MCF 10A (cell line): ENCODE measurements around the gene KCNIP1. TPM values are rescaled to one million over a fixed set of nuclear protein-coding genes. Genes with fewer than 3 reads are reported as not detected.

ENCODE experiments used
- BruUV-seq: library from RNA; stranded (reverse); fragments of 400-500 nt; replicated peaks from 2 replicates; lab custom pipeline; 2021; lab: Mats Ljungman, UMichigan
- CTCF ChIA-PET: fragments of 300-600 bp; sonication (Branson Sonifier 250); formaldehyde crosslinking; extraction: SDS; loops from one replicate; lab custom pipeline; 2021; ENCODE audit warnings: antibody characterized with exemption, inconsistent platforms; lab: Yijun Ruan, JAX
- POLR2A ChIA-PET: fragments of 300-600, 350-650 bp; sonication (Branson Sonifier 250); formaldehyde crosslinking; extraction: SDS; loops from one replicate; lab custom pipeline; 2020; ENCODE audit warnings: antibody characterized with exemption, inconsistent platforms; lab: Yijun Ruan, JAX
- DNase-seq: peaks from one replicate; pipeline ENCODE4 v3.0.0-alpha.2; 2018; ENCODE audit not compliant: unreplicated experiment
- H3K27ac Mint-ChIP-seq: one replicate; pipeline ENCODE4 v1.8.0; 2022; ENCODE audit warnings: mild to moderate bottlenecking, low read depth, mixed read lengths; ENCODE audit not compliant: unreplicated experiment
- H3K27me3 Mint-ChIP-seq: one replicate; pipeline ENCODE4 v1.8.0; 2022; ENCODE audit warnings: mixed read lengths; ENCODE audit not compliant: insufficient read depth, unreplicated experiment
- H3K36me3 Mint-ChIP-seq: one replicate; pipeline ENCODE4 v1.8.0; 2022; ENCODE audit warnings: mild to moderate bottlenecking, moderate library complexity, mixed read lengths; ENCODE audit not compliant: insufficient read depth, unreplicated experiment
- H3K4me1 Mint-ChIP-seq: one replicate; pipeline ENCODE4 v1.8.0; 2022; ENCODE audit warnings: mixed read lengths; ENCODE audit not compliant: insufficient read depth, unreplicated experiment
- H3K4me3 Mint-ChIP-seq: one replicate; pipeline ENCODE4 v1.8.0; 2022; ENCODE audit warnings: mild to moderate bottlenecking, moderate library complexity, mixed read lengths; ENCODE audit not compliant: unreplicated experiment
- H3K9me3 Mint-ChIP-seq: one replicate; pipeline ENCODE4 v1.8.0; 2022; ENCODE audit warnings: mixed read lengths; ENCODE audit not compliant: unreplicated experiment
- CTCF ChIP-seq: fragments of 200-600 bp; IDR thresholded peaks from one replicate; pipeline ENCODE4 v1.8.0; 2022; ENCODE audit warnings: antibody characterized with exemption, mild to moderate bottlenecking; ENCODE audit not compliant: unreplicated experiment
- intact Hi-C: fragments of 100-400 bp; cut with micrococcal nuclease; formaldehyde crosslinking; loops from 2 replicates; pipeline ENCODE4 v1.14.1; 2022
- total RNA-seq: library from RNA; stranded (reverse); gene quantifications from 2 replicates; pipeline ENCODE4 v1.2.3, GENCODE V29; 2022

The KCNIP1 gene
- total RNA-seq, 1 experiment from 2014 or later: not detected

GRCh38 chr5:170721681-170722080 lies 217.9 kb downstream of the KCNIP1 start:
- Mint-ChIP-seq H3K27ac (no peak overlapping the region), H3K4me1 (no peaks in the 10 kb centered on the region), H3K27me3 (peaks cover 4% of the 10 kb centered on the region), H3K4me3 (no peak overlapping the region), H3K36me3 (no peaks in the 10 kb centered on the region), H3K9me3 (no peaks in the 10 kb centered on the region)
- no peak for DNase-seq
- BruUV-seq: no TSS peak
- intact Hi-C loops: no loop called here
- POLR2A ChIA-PET: interaction anchor here (0.7 kb wide), 1 partner anchor 224 kb away, joined by 3 read pairs; no protein-coding TSS in a partner anchor
- CTCF ChIA-PET: interaction anchor here (0.6 to 3.1 kb wide), 4 partner anchors 23 to 408 kb away, joined by 3 to 23 read pairs (median 6); no protein-coding TSS in a partner anchor
- TF ChIP-seq CTCF: no peak

GRCh38 chr5:170722316-170722715 lies 218.5 kb downstream of the KCNIP1 start:
- TF ChIP-seq CTCF: no peak
- no peak overlapping the region for H3K4me3 Mint-ChIP-seq

GRCh38 chr5:170731052-170731451 lies 227.2 kb downstream of the KCNIP1 start:
- Mint-ChIP-seq H3K4me1 (no peaks in the 10 kb centered on the region), H3K27ac (no peak overlapping the region), H3K36me3 (no peaks in the 10 kb centered on the region), H3K9me3 (peaks cover 7% of the 10 kb centered on the region), H3K4me3 (no peak overlapping the region), H3K27me3 (peaks cover 32% of the 10 kb centered on the region)
- no peak for TF ChIP-seq CTCF
- DNase-seq: no peak
- no TSS peak for BruUV-seq
- ChIA-PET CTCF (interaction anchor here (0.6 to 2.5 kb wide), 3 partner anchors 9 to 567 kb away, joined by 3 to 9 read pairs (median 6); no protein-coding TSS in a partner anchor), POLR2A (no interaction called here)
- intact Hi-C loops: no loop called here

More at GRCh38 chr5:170722316-170722715, 218.5 kb downstream of the KCNIP1 start:
- intact Hi-C loops: no loop called here
- CTCF ChIA-PET: interaction anchor here (0.6 to 3.1 kb wide), 5 partner anchors 22 to 360 kb away, joined by 3 to 23 read pairs (median 4); no protein-coding TSS in a partner anchor
- no peaks in the 10 kb centered on the region for H3K4me1 Mint-ChIP-seq
- no peak for DNase-seq
- no peaks in the 10 kb centered on the region for H3K27me3 Mint-ChIP-seq
- no peaks in the 10 kb centered on the region for H3K9me3 Mint-ChIP-seq
- BruUV-seq: no TSS peak
- no peaks in the 10 kb centered on the region for H3K36me3 Mint-ChIP-seq
- POLR2A ChIA-PET: interaction anchor here (0.5 to 0.7 kb wide), 2 partner anchors 165 to 223 kb away, joined by 3 to 4 read pairs; no protein-coding TSS in a partner anchor
- H3K27ac Mint-ChIP-seq: no peak overlapping the region

- Mint-ChIP-seq H3K4me1 (no peaks in the 10 kb centered on the region), H3K9me3 (peaks cover 8% of the 10 kb centered on the region), H3K27ac (no peak overlapping the region), H3K4me3 (no peak overlapping the region), H3K27me3 (peaks cover 29% of the 10 kb centered on the region), H3K36me3 (no peaks in the 10 kb centered on the region)
- BruUV-seq: no TSS peak
- CTCF ChIA-PET: interaction anchor here (0.7 to 2.5 kb wide), 6 partner anchors 9 to 1941 kb away, joined by 3 to 14 read pairs (median 4); no protein-coding TSS in a partner anchor
- no peak for TF ChIP-seq CTCF
- DNase-seq: no peak
- intact Hi-C loops: no loop called here
- POLR2A ChIA-PET: no interaction called here
Measured at GRCh38 chr5:170732685-170733084, 228.9 kb downstream of the KCNIP1 start.
